ENCODE data around the gene METTL3. TPM values are rescaled to one million over a fixed set of nuclear protein-coding genes. Genes with fewer than 3 reads are reported as not detected.

The METTL3 gene
- total and polyA plus RNA-seq, 2 of the 13 experiments (the other 11 are each of a cell fraction or from before 2014, with no cell fraction given): 123 to 130 TPM

DNA sequence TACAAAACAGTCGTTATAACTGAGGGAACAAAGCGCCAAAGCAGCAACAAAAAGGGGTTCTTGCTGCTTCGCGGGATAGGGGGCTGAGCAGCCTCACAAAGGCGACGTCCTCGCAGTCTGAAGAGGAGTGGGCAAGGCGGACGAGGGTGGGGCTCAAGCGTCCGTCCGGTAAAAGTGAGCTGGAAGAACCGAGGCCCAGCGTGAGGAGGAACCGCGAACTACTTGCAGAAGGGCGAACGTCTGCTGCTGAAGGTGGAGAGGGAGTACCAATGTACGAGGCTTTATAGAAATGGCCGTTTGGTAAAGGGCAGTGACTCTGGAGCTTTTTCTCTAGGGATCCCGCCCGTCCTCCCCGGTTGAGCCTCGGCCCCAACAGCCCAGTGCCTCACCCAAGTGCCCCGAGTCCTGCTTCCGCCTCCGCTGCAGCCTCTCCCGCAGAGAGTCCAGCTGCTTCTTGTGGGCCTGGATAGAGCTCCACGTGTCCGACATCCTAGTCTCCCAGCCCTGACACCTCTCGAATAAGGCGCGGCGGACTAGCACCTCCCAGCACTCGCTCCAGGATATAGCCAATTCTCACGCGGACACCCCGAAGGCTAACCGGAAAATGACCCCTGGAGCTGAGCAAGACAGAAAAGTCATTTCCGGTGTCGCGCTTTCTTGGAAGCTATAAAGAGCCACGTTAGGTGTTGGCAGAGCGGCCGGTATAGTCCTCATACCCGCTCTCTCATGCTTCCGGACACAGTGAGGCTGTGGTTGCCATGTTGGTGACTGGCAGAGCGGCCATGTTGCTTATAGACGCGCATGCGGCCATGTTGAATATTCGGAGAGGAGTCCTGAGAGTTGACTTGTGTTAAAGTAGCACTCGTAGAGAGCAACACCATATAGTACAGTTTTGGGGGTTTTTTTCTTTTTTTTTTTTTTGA is at the start of gene METTL3 (continued):
- TF ChIP-seq ZNF441 (CRISPR knock-in tag; IDR thresholded peaks at IDR 0.05; ENCODE audit: borderline replicate concordance) (peak; percentile 65), ZNF879 (CRISPR knock-in tag; IDR thresholded peaks at IDR 0.05) (0 out of 2 replicates have a peak, but pooled peaks have one; percentile 73), NFE2L1 (CRISPR knock-in tag; IDR thresholded peaks at IDR 0.05; ENCODE audit: borderline replicate concordance) (no peak), SAFB2 (CRISPR knock-in tag; IDR thresholded peaks at IDR 0.05; ENCODE audit: borderline replicate concordance, low read depth) (no peak; the same call in 1 of the 2 replicates), PHF8 (CRISPR knock-in tag; IDR thresholded peaks at IDR 0.05) (peak; percentile 95), NR2F6 (IDR thresholded peaks at IDR 0.05) (peak; percentile 57; the same call in 1 of the 2 replicates), NR2F6 (CRISPR knock-in tag; IDR thresholded peaks at IDR 0.05) (no peak)
- TF ChIP-seq, protein P1, sequence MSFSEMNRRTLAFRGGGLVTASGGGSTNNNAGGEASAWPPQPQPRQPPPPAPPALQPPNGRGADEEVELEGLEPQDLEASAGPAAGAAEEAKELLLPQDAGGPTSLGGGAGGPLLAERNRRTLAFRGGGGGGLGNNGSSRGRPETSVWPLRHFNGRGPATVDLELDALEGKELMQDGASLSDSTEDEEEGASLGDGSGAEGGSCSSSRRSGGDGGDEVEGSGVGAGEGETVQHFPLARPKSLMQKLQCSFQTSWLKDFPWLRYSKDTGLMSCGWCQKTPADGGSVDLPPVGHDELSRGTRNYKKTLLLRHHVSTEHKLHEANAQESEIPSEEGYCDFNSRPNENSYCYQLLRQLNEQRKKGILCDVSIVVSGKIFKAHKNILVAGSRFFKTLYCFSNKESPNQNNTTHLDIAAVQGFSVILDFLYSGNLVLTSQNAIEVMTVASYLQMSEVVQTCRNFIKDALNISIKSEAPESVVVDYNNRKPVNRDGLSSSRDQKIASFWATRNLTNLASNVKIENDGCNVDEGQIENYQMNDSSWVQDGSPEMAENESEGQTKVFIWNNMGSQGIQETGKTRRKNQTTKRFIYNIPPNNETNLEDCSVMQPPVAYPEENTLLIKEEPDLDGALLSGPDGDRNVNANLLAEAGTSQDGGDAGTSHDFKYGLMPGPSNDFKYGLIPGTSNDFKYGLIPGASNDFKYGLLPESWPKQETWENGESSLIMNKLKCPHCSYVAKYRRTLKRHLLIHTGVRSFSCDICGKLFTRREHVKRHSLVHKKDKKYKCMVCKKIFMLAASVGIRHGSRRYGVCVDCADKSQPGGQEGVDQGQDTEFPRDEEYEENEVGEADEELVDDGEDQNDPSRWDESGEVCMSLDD (CRISPR knock-in tag; IDR thresholded peaks at IDR 0.05; ENCODE audit: borderline replicate concordance): peak; percentile 84; the same call in 1 of the 2 replicates
- TF ChIP-seq, protein P2, sequence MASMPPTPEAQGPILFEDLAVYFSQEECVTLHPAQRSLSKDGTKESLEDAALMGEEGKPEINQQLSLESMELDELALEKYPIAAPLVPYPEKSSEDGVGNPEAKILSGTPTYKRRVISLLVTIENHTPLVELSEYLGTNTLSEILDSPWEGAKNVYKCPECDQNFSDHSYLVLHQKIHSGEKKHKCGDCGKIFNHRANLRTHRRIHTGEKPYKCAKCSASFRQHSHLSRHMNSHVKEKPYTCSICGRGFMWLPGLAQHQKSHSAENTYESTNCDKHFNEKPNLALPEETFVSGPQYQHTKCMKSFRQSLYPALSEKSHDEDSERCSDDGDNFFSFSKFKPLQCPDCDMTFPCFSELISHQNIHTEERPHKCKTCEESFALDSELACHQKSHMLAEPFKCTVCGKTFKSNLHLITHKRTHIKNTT (CRISPR knock-in tag; IDR thresholded peaks at IDR 0.05): no peak
- TF ChIP-seq, protein P3, sequence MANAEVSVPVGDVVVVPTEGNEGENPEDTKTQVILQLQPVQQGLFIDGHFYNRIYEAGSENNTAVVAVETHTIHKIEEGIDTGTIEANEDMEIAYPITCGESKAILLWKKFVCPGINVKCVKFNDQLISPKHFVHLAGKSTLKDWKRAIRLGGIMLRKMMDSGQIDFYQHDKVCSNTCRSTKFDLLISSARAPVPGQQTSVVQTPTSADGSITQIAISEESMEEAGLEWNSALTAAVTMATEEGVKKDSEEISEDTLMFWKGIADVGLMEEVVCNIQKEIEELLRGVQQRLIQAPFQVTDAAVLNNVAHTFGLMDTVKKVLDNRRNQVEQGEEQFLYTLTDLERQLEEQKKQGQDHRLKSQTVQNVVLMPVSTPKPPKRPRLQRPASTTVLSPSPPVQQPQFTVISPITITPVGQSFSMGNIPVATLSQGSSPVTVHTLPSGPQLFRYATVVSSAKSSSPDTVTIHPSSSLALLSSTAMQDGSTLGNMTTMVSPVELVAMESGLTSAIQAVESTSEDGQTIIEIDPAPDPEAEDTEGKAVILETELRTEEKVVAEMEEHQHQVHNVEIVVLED (CRISPR knock-in tag; IDR thresholded peaks at IDR 0.05; ENCODE audit: borderline replicate concordance): peak; percentile 83; the same call in 1 of the 2 replicates
- TF ChIP-seq, protein P4, sequence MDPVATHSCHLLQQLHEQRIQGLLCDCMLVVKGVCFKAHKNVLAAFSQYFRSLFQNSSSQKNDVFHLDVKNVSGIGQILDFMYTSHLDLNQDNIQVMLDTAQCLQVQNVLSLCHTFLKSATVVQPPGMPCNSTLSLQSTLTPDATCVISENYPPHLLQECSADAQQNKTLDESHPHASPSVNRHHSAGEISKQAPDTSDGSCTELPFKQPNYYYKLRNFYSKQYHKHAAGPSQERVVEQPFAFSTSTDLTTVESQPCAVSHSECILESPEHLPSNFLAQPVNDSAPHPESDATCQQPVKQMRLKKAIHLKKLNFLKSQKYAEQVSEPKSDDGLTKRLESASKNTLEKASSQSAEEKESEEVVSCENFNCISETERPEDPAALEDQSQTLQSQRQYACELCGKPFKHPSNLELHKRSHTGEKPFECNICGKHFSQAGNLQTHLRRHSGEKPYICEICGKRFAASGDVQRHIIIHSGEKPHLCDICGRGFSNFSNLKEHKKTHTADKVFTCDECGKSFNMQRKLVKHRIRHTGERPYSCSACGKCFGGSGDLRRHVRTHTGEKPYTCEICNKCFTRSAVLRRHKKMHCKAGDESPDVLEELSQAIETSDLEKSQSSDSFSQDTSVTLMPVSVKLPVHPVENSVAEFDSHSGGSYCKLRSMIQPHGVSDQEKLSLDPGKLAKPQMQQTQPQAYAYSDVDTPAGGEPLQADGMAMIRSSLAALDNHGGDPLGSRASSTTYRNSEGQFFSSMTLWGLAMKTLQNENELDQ (CRISPR knock-in tag; IDR thresholded peaks at IDR 0.05; ENCODE audit: borderline replicate concordance): peak; percentile 14; the same call in 1 of the 2 replicates
- TF ChIP-seq, protein P5, sequence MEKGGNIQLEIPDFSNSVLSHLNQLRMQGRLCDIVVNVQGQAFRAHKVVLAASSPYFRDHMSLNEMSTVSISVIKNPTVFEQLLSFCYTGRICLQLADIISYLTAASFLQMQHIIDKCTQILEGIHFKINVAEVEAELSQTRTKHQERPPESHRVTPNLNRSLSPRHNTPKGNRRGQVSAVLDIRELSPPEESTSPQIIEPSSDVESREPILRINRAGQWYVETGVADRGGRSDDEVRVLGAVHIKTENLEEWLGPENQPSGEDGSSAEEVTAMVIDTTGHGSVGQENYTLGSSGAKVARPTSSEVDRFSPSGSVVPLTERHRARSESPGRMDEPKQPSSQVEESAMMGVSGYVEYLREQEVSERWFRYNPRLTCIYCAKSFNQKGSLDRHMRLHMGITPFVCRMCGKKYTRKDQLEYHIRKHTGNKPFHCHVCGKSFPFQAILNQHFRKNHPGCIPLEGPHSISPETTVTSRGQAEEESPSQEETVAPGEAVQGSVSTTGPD (CRISPR knock-in tag; IDR thresholded peaks at IDR 0.05): peak; percentile 78; the same call in 1 of the 2 replicates
- TF ChIP-seq, protein P6, sequence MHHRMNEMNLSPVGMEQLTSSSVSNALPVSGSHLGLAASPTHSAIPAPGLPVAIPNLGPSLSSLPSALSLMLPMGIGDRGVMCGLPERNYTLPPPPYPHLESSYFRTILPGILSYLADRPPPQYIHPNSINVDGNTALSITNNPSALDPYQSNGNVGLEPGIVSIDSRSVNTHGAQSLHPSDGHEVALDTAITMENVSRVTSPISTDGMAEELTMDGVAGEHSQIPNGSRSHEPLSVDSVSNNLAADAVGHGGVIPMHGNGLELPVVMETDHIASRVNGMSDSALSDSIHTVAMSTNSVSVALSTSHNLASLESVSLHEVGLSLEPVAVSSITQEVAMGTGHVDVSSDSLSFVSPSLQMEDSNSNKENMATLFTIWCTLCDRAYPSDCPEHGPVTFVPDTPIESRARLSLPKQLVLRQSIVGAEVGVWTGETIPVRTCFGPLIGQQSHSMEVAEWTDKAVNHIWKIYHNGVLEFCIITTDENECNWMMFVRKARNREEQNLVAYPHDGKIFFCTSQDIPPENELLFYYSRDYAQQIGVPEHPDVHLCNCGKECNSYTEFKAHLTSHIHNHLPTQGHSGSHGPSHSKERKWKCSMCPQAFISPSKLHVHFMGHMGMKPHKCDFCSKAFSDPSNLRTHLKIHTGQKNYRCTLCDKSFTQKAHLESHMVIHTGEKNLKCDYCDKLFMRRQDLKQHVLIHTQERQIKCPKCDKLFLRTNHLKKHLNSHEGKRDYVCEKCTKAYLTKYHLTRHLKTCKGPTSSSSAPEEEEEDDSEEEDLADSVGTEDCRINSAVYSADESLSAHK (CRISPR knock-in tag; IDR thresholded peaks at IDR 0.05; ENCODE audit: borderline replicate concordance): peak; percentile 16; the same call in 1 of the 2 replicates
